Measurements from ENCODE around the gene CDS1. TPM values are rescaled to one million over a fixed set of nuclear protein-coding genes. Genes with fewer than 3 reads are reported as not detected.
"Not testable (repeated sequence)": the region's sequence is repeated elsewhere in the genome, so short reads cannot be mapped to it uniquely, and the experiment has no call there.

The CDS1 gene
- total RNA-seq, 6 donors from 2014 or later, result 6.5 to 39.8 (median 19.2) TPM

- no peak overlapping the region for H3K4me3 ChIP-seq
- no peaks in the 10 kb centered on the region for H3K9me3 ChIP-seq
- ATAC-seq (ENCODE audit: low FRiP score in 2 of 2), result peak in 1 of 2 donors; percentile 84
- TF ChIP-seq POLR2A (IDR thresholded peaks at IDR 0.05), result no peak
- TF ChIP-seq, protein P1, sequence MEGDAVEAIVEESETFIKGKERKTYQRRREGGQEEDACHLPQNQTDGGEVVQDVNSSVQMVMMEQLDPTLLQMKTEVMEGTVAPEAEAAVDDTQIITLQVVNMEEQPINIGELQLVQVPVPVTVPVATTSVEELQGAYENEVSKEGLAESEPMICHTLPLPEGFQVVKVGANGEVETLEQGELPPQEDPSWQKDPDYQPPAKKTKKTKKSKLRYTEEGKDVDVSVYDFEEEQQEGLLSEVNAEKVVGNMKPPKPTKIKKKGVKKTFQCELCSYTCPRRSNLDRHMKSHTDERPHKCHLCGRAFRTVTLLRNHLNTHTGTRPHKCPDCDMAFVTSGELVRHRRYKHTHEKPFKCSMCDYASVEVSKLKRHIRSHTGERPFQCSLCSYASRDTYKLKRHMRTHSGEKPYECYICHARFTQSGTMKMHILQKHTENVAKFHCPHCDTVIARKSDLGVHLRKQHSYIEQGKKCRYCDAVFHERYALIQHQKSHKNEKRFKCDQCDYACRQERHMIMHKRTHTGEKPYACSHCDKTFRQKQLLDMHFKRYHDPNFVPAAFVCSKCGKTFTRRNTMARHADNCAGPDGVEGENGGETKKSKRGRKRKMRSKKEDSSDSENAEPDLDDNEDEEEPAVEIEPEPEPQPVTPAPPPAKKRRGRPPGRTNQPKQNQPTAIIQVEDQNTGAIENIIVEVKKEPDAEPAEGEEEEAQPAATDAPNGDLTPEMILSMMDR (IDR thresholded peaks at IDR 0.05), result no peak
- TF ChIP-seq POLR2AphosphoS5 (IDR thresholded peaks at IDR 0.05), result no peak
- TF ChIP-seq EP300 (IDR thresholded peaks at IDR 0.05), result no peak
- WGBS, 2 donors, result 88 to 96% methylated on average over 9 to 14 of the region's 14 CpGs
- DNase-seq, result peak in 1 of 2 donors; percentile 64
- H3K4me1 ChIP-seq, result peaks cover 13 to 36% (median 26%) of the 10 kb centered on the region in 4 donors
- H3K27me3 ChIP-seq, result no peaks in the 10 kb centered on the region
- peaks cover 16 to 90% (median 37%) of the 10 kb centered on the region in 4 donors for H3K36me3 ChIP-seq
- no peak overlapping the region for H3K27ac ChIP-seq
Observed at GRCh38 chr4:84678976-84679744, 96.2 kb downstream of the CDS1 start.

GRCh38 chr4:84680956-84681355 is 98.0 kb downstream of the CDS1 start:
- Histone ChIP-seq H3K36me3 (peaks cover 16 to 88% (median 39%) of the 10 kb centered on the region in 4 donors), H3K27me3 (no peaks in the 10 kb centered on the region), H3K27ac (no peak overlapping the region), H3K4me1 (peaks cover 13 to 36% (median 26%) of the 10 kb centered on the region in 4 donors), H3K9me3 (no peaks in the 10 kb centered on the region), H3K4me3 (no peak overlapping the region)
- WGBS, 2 donors, result 56 to 65% methylated on average over 4 of the region's 4 CpGs
- no peak for ATAC-seq (ENCODE audit: low FRiP score in 2 of 2)
- no peak for DNase-seq
- TF ChIP-seq, protein P1 (IDR thresholded peaks at IDR 0.05), result no peak
- no peak for TF ChIP-seq POLR2A (IDR thresholded peaks at IDR 0.05)
- no peak for TF ChIP-seq EP300 (IDR thresholded peaks at IDR 0.05)
- TF ChIP-seq POLR2AphosphoS5 (IDR thresholded peaks at IDR 0.05), result no peak

GRCh38 chr4:84681486-84682274 is 98.8 kb downstream of the CDS1 start:
- 48 to 74% methylated on average over 2 of the region's 2 CpGs for WGBS, 2 donors
- ATAC-seq (ENCODE audit: low FRiP score in 2 of 2) (peak; percentile 36 to 83), DNase-seq (peak in 1 of 2 donors; percentile 38)
- TF ChIP-seq, protein P1 (IDR thresholded peaks at IDR 0.05), result peak in 1 of 6 experiments; percentile 20
- TF ChIP-seq EP300 (IDR thresholded peaks at IDR 0.05) (no peak), POLR2AphosphoS5 (IDR thresholded peaks at IDR 0.05) (no peak), POLR2A (IDR thresholded peaks at IDR 0.05) (no peak)
- H3K4me3 ChIP-seq, result no peak overlapping the region
- peaks cover 13 to 36% (median 26%) of the 10 kb centered on the region in 4 donors for H3K4me1 ChIP-seq
- no peaks in the 10 kb centered on the region for H3K9me3 ChIP-seq
- H3K36me3 ChIP-seq, result peaks cover 16 to 89% (median 41%) of the 10 kb centered on the region in 4 donors
- H3K27me3 ChIP-seq, result no peaks in the 10 kb centered on the region
- H3K27ac ChIP-seq, result peak overlapping the region in 1 of 4 donors; percentile 14

DNA sequence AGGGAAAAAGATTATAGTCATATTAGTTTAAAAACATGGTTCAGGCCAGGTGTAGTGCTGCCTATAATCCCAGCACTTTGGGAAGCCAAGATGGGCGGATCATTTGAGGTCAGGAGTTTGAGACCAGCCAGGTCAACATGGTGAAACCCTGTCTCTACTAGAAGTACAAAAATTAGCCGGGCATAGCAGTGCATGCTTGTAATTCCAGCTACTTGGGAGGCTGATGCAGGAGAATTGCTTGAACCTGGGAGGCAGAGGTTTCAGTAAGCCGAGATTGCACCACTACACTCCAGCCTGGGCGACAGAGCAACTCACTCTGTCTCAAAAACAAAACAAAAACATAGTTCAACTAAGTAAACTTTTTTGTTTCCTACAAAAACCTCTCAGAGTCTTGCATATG is 99.7 kb downstream of the CDS1 start:
- 77 to 94% methylated on average over 4 of the region's 4 CpGs for WGBS, 2 donors
- H3K27me3 ChIP-seq; H3K4me3 ChIP-seq; DNase-seq; ATAC-seq (ENCODE audit: low FRiP score in 2 of 2); H3K9me3 ChIP-seq: not testable (repeated sequence)
- peaks cover 10 to 86% (median 35%) of the 10 kb centered on the region in 4 donors for H3K36me3 ChIP-seq
- peak overlapping the region in 1 of 4 donors; percentile 17 for H3K27ac ChIP-seq
- H3K4me1 ChIP-seq, result peaks cover 13 to 36% (median 26%) of the 10 kb centered on the region in 4 donors

Measured in upper lobe of left lung (tissue), 6 donors.